HG02571 (cell line): ENCODE data around the gene RAB11B.
"Not testable (repeated sequence)": the region's sequence is repeated elsewhere in the genome, so short reads cannot be mapped to it uniquely, and the experiment has no call there.

Experiments used
- ATAC-seq: cut with Tn5 transposase; IDR thresholded peaks from one replicate; pipeline ENCODE4 v1.9.1; 2021; ENCODE audit warnings: mild to moderate bottlenecking, moderate library complexity; ENCODE audit not compliant: unreplicated experiment

The RAB11B gene

DNA sequence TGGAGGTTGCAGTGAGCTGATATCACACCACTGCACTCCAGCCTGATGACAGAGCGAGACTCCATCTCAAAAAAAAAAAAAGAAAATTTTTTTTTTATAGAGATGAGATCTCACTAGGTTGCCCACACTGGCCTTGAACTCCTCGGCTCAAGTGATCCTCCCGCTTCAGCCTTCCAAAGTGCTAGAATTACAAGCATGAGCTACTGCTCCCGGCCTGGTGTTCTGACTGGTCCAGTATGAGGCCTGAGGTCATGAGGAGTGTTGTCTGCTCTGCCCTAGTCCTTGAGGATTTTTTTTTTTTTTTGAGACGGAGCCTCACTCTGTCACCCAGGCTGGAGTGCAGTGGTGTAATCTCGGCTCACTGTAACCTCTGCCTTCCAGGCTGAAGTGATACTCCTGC, 35.2 kb downstream of the RAB11B start:
- not testable (repeated sequence) for ATAC-seq

DNA sequence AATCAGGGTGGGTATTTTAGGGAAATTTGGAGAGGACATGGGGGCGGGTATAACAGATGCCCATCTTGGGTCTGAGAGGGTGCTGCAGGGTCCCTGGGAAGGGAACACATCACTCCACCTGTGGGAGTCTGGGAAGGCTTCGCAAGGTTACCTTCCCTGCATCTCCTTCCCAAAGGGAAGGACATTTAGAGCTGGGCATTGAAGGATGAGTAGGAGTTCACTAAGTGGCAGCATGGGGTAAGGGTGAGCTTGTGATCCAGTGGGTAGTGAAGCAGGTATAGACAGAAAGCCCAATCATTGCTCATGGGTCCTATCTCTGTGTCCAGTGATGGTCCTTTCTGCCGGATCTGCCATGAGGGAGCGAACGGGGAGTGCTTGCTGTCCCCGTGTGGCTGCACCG, 36.1 kb downstream of the RAB11B start:
- no peak for ATAC-seq

DNA sequence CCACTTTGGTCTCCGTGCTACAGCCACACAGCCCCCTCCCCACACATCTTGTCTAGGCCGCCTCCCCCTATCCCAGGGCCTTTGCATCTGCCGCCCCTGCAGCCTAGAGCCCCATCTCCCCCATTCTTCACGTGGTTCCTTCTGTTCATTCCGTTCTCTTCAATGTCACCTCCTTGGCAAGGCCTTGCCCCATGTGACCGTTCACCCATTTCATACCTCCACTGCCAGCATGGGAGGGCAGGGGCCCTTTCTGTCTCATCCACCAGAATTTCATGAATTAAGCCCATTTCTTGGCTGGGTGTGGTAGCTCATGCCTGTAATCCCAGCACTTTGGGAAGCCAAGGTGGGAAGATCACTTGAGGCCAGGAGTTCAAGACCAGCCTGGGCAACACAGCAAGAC, 38.9 kb downstream of the RAB11B start:
- ATAC-seq, result no peak

DNA sequence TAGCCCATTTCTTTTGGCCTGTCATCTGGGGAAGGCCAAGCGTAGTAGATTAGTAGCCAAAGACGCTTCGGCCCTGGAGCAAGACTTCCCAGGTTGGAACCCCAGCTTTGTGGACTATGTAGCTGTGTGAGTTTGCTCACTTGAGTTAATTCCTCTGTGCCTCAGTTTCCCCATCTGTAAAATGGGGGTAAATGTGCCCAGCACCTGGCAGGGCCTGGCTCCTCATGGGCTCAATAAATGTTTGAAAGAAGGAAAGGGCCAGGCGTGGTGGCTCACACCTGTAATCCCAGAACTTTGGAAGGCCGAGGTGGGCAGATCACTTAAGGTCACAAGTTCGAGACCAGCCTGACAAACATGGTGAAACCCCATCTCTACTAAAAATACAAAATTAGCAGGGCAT, 39.7 kb downstream of the RAB11B start:
- no peak for ATAC-seq

DNA sequence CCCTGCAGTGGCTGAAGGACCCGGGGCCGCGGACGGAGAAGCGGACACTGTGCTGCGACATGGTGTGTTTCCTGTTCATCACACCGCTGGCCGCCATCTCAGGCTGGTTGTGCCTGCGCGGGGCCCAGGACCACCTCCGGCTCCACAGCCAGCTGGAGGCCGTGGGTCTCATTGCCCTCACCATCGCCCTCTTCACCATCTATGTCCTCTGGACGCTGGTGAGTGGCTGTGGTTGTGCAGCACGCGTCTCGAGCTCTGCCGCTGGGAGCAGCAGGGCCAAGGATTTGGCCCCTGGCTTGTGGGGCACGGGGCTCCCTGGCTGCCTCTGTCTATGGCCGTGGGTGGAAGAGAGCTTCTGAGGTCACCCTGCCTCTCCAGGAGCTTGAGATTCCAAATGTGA, 40.5 kb downstream of the RAB11B start:
- ATAC-seq, result no peak

DNA sequence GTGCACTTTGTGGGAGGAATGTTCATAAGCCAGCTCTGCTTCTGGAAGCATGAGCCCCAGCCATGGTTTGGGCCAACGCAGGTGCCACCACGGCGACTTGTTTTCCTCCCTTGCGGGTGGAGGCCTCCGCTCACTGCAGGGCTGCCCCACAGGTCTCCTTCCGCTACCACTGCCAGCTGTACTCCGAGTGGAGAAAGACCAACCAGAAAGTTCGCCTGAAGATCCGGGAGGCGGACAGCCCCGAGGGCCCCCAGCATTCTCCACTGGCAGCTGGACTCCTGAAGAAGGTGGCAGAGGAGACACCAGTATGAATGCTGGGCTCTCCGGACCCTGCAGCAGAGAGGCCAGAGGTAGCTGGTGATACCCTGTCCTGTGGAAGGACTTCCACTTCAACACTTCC, 48.1 kb downstream of the RAB11B start:
- ATAC-seq, result no peak

DNA sequence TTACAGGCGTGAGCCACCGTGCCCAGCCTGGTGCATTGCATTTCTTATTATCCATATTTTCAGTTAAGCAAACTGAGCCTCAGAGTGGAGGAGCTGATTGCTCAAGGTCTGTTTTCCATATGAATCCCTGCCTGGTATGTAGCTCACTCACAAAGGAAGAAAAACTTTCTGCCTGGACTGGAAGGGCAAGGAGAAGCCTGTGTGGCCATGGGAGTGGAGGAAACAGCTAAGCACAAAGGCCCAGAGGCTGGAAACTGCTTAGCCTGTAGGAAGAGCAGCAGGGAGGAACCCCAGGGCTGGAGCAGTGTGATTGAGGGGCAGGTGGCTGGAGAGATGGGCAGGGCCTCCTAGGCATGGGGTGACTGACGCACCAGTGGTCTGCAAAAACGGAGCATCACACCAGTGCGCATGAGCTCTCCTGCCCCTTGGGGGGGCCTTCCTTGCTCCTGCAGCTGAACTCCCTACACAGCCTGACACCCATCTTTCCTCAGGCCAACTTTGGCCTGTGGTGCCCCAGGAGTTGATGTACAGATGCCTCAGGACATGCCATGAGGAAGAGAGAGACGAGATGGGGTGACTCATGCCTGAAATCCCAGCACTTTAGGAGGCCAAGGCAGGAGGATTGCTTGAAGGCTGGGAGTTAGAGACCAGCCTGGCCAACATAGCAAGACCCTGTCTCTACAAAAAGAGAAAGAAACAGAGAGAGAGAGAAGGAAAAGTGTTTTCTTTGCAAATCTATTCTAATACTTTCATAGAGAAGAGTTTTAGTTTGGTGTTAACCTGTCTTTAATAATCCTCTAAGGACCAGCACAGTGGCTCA, 51.8 kb downstream of the RAB11B start:
- no peak for ATAC-seq

DNA sequence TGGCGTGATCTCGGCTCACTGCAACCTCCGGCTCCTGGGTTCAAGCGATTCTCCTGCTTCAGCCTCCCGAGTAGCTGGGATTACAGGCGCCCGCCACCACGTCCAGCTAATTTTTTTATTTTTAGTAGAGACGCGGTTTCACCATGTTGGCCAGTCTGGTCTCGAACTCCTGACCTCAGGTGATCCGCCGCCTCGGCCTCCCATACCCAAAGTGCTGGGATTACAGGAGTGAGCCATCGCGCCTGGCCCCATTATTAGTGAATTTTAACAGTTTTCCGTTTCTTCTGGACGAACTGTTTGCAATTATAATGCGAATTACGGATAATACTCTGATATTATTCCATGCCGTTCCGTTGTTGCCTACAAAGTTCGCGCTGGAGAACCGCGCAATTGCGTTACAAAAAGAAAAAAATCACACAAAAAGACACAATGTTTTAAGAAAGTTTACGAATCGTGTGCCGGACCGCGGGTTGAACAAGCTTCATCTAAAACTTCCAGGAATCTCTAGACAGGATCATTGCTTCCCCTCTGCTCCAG, 54.0 kb downstream of the RAB11B start:
- ATAC-seq, result not testable (repeated sequence)

DNA sequence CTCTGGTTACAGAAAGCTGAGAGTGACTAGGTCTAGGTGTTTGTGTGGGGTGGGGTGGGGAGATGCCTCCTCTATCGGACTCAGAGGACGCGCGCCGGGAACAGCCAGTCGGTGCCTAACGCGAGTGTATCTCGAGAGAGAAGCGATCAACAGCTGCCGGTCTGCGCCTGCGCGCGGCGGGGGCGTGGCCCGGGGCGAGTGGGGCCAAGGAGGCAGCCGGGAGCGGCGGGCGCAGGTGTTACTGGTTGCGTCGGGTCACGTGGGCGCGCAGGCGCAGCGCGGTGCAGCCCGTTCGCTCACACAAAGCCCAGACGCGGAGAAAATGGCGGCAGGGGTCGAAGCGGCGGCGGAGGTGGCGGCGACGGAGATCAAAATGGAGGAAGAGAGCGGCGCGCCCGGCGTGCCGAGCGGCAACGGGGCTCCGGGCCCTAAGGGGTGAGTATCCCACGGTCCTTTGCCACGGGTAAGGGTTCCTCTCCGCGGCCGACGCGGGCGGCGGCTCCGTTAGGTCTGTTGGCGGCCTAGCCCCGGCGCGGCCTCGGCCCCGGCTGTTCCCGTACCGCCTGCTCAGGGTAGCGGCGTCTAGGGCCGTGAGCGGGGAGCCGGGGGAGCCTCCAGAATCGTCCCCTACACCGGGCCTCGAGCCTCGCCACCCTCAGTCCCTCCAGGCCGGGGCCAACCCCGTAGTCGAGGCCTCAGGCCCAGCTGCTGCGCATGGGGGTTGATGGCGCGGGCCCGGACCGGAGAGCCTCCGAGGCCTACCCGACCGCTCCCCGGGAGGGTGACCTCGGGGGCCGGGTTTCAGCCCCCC, 54.7 kb downstream of the RAB11B start, which contains the start of gene HNRNPM:
HNRNPM (plus strand) TSS at position 299 of the 811 bp plus-strand sequence; CDS start at position 323, 24 bp downstream.
- ATAC-seq, result peak; percentile 82

DNA sequence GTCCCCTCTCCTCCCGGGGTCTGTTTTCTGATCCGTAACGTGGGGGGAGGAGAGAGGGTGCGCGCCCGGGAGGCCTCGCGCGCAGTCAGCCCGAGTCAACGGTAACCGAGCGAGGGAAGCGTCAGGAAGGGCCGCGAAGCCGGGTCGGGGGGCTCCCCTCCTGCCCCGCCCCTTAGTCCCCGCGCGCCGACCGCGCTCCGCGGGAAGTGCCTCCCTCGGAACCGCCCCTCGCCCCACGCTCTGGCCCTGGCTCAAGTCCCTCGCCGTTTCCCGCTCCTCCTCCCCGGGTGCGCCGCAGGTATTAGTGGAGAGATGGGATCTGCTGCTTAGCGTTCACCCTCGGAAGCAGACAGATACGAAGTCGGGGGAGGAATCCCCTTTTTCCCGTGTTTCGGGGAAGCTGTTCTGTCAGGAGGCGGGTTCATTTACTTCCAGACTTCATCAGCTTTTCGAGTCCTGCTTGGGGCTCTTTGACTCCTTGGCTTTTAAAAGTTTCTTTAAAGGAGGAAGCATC, 55.4 kb downstream of the RAB11B start:
- ATAC-seq, result peak; percentile 26

DNA sequence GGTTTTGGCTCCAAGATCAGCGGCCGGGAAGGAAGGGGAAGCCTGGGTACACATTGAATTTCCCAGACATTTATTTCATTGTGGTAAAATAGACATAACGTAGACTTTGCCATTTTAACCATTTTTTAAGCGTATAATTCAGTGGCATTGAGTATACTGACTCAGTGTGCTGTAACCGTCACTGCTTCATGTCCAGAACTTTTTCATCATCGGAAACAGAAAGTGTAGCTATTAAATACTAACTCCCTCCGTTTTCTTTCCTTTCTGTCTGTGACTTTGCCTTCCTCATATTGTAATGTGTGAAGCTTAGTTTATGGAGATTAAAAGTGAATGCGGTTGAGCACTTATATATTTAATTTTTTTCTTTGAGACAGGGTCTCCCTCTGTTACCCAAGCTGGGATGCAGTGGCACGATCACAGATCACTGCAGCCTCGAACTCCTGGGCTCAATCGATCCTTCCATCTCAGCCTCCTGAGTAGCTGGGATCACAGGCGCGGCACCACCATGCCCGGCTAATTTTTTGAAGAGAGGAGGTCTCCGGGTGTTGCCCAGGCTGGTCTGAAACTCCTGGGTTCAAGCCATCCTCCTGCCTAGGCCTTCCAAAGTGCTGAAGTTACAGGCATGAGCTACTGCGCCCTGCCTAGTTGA, 56.0 kb downstream of the RAB11B start:
- no peak for ATAC-seq

DNA sequence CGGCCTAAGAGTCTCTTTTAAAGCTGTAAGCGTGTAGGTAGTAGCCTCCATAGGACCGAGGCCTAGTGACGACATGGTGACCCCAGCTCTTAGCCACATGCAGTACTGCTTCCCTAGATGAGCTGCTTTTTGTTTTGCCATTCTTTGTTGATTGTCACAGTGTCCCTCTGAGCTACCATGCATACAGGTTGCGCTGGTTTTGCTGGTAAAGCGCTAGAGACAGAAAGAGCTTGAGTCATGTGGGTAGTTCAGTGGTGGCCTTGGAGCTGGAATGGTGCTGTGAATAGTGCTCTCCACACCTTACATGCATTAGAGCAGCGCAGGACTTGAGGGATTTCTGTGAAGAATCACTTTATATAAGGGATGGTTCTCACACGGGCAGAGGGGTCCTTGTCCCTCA, 59.7 kb downstream of the RAB11B start:
- no peak for ATAC-seq

DNA sequence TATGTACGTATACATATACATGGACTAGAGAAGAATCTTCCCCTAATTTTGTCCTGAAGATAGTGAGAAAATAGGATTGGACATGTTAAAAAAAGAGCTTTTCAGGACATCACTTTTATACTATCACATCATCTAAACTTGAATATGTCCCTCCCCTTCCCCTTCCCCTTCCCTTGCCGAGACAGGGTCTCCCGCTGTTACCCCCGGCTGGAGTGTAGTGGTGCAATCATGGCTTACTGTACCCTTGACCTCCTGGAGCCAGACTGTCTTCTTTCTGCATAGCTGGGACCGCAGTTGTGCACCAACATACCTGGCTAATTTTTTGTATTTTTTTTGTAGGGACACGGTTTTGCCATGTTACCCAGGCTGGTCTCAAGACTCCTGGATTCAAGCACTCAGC, 61.2 kb downstream of the RAB11B start:
- ATAC-seq, result no peak

DNA sequence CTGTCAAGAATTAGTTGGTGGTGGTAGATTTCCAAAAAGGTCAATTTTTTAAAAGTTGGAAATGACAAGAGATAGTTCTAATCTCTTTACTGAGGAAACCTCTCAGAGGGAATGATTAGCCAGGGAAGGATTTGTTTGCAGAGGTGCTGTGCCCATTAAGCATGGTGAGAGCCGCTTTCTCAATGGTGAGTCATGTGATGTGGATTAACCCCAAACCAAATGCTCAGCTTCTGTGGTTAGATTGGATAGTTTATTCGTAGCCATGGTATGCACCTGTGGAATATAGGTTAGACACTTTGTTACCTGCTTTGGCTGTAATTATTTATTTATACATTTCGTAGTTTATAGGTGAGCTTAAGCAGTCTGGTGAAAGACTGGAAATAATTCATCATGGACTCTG, 61.7 kb downstream of the RAB11B start:
- ATAC-seq, result no peak

DNA sequence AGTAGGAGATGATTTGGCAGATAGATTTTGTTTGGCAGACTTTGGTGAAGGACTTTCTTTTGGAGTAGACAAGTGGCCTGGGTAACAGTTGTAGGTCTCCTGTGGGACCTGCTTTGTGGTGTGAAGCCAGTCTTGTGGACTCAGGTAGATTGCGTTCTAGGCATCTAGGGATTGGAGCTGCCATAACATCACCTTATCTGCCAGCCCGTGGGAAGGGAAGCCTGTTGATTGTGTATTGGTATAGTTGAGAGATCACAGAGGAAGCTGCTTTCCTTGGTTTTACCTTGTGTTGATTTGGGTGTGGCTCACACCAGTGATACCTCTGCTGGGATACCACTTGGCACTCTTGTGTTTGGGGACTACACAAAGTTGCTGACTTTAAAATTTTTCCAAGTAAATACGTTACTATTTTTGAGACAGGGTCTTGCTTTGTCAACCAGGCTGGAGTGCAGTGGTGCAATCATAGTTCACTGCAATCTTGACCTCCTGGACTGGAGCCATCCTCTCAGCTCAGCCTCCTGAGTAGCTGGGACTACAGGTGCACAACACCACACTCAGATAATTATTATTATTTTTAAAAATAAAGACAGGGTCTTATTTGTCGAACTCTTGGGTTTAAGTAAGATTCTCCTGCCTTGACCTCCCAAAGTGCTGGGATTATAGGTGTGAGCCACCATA, 62.4 kb downstream of the RAB11B start:
- ATAC-seq, result no peak

DNA sequence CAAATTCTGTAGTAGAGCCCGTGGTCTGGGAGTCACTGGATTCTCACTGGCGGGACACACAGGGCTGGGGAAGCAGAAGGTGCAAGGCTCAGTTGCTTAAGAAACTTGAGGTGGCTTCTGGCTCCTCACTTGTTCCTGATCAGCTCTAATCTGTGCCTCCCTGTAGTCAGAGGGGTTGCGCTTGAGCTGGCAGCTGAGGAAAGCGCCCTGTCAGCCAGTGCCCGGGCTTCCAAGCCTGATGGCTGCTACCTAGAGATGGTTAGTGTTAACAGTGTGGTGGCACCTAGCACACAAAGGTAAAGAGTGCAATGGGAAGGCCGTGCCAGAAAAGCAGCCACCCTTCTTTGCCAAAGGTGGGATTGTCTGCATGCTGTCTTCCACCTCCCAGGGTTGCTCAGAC, 63.5 kb downstream of the RAB11B start:
- no peak for ATAC-seq
